ENCODE results near the gene DLG3. TPM values are rescaled to one million over a fixed set of nuclear protein-coding genes. Genes with fewer than 3 reads are reported as not detected.

The DLG3 gene
- total and polyA plus RNA-seq, 9 donors, result 12.6 to 40.5 (median 27.3) TPM

DNA sequence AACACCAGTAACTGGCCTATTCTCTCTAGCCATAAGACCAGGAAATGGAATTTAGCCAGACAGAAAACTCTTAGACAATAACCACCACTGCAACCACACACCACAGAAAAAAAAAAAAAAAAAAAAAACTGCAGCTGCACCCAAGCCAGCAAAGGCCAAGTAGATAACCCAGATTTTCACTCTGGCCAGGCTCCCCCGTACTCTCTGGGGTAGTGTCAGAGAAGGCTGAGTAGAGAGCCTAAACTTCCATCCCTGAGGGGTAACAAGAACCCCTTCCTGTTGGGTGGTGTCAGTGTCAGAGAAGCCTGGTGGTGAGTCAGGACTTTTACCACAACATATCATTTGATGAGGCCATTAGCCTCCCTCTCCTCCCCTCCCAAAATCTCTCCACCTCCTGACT is 5.6 kb upstream of the DLG3 start:
- no peak overlapping the region for H3K4me3 ChIP-seq
- no peak for DNase-seq
- intact Hi-C loops (cut with DNase I), result loop anchor here in 1 of 4 donors (10.0 kb wide), 1 partner anchor 304 kb away; the partner anchor contains the start of gene IGBP1
- TF ChIP-seq EP300 (IDR thresholded peaks at IDR 0.05), result no peak
- H3K27me3 ChIP-seq, result no peaks in the 10 kb centered on the region
- peaks cover 5% of the 10 kb centered on the region for H3K4me1 ChIP-seq (ENCODE audit: insufficient read depth)
- no peak overlapping the region for H3K27ac ChIP-seq
- H3K36me3 ChIP-seq, result no peaks in the 10 kb centered on the region
- 39 to 45% (median 45%) methylated on average over 1 of the region's 1 CpG for WGBS, 3 donors
- H3K9me3 ChIP-seq, result no peaks in the 10 kb centered on the region

GRCh38 chrX:70442224-70442623 is 2.4 kb upstream of the DLG3 start:
- no peak overlapping the region for H3K27ac ChIP-seq
- H3K27me3 ChIP-seq, result no peaks in the 10 kb centered on the region
- intact Hi-C loops (cut with DNase I), result no loop called here
- WGBS, 3 donors, result 45 to 57% (median 51%) methylated on average over 6 of the region's 6 CpGs
- H3K36me3 ChIP-seq, result no peaks in the 10 kb centered on the region
- no peaks in the 10 kb centered on the region for H3K4me1 ChIP-seq (ENCODE audit: insufficient read depth)
- H3K9me3 ChIP-seq, result no peaks in the 10 kb centered on the region
- TF ChIP-seq EP300 (IDR thresholded peaks at IDR 0.05) (no peak), POLR2A (IDR thresholded peaks at IDR 0.05) (no peak), CTCF (IDR thresholded peaks at IDR 0.05) (no peak)
- no peak for DNase-seq
- H3K4me3 ChIP-seq, result no peak overlapping the region

DNA sequence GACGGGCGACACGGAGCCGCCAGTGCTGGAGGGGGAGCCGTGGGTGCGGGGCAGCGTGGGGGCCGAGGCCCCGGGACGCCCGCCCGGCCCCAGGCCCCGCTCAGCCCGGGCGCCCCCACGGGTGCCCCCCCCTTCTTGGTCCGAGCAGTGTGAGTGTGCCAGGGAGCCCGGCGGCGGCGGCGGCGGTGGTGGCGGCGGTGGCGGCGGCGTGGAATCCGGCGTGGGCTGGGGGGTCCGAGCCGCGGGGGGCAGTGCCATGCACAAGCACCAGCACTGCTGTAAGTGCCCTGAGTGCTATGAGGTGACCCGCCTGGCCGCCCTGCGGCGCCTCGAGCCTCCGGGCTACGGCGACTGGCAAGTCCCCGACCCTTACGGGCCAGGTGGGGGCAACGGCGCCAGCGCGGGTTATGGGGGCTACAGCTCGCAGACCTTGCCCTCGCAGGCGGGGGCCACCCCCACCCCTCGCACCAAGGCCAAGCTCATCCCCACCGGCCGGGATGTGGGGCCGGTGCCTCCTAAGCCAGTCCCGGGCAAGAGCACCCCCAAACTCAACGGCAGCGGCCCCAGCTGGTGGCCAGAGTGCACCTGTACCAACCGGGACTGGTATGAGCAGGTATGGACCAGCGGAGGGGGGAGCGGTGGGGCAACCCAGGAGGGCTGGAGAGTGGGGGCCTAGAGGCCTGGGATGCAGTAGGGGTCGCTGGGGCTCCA is 466 bp downstream of the DLG3 start:
- Histone ChIP-seq H3K4me1 (ENCODE audit: insufficient read depth) (no peaks in the 10 kb centered on the region), H3K27ac (no peak overlapping the region), H3K4me3 (no peak overlapping the region), H3K36me3 (no peaks in the 10 kb centered on the region), H3K27me3 (no peaks in the 10 kb centered on the region), H3K9me3 (no peaks in the 10 kb centered on the region)
- TF ChIP-seq POLR2A (IDR thresholded peaks at IDR 0.05), result no peak
- no peak for TF ChIP-seq EP300 (IDR thresholded peaks at IDR 0.05)
- TF ChIP-seq CTCF (IDR thresholded peaks at IDR 0.05), result no peak
- DNase-seq, result no peak
- 38 to 51% (median 44%) methylated on average over 26 to 61 of the region's 61 CpGs for WGBS, 3 donors
- intact Hi-C loops (cut with DNase I), result loop anchor here in 1 of 4 donors (5.0 kb wide), 1 partner anchor 37 kb away; no protein-coding TSS in a partner anchor

- no peaks in the 10 kb centered on the region for H3K4me1 ChIP-seq (ENCODE audit: insufficient read depth)
- no peaks in the 10 kb centered on the region for H3K27me3 ChIP-seq
- H3K9me3 ChIP-seq, result no peaks in the 10 kb centered on the region
- no peak overlapping the region for H3K27ac ChIP-seq
- intact Hi-C loops (cut with DNase I), result loop anchor here in 1 of 4 donors (5.0 kb wide), 1 partner anchor 36 kb away; no protein-coding TSS in a partner anchor
- TF ChIP-seq EP300 (IDR thresholded peaks at IDR 0.05) (no peak), CTCF (IDR thresholded peaks at IDR 0.05) (no peak), POLR2A (IDR thresholded peaks at IDR 0.05) (no peak)
- no peak for DNase-seq
- no peaks in the 10 kb centered on the region for H3K36me3 ChIP-seq
- no peak overlapping the region for H3K4me3 ChIP-seq
- WGBS, 3 donors, result 62 to 64% (median 62%) methylated on average over 9 of the region's 9 CpGs
Observed at GRCh38 chrX:70445951-70446350, 1.3 kb downstream of the DLG3 start.

All from ovary (tissue), 9 donors.